ENCODE measurements around the gene SMC4. TPM values are rescaled to one million over a fixed set of nuclear protein-coding genes. Genes with fewer than 3 reads are reported as not detected.

SMC4 gene
- total RNA-seq, 4 donors from 2014 or later, result 11.8 to 119 (median 72.4) TPM

- no peaks in the 10 kb centered on the region for H3K27me3 ChIP-seq
- no peak for TF ChIP-seq POLR2A (IDR thresholded peaks at IDR 0.05)
- TF ChIP-seq, protein P1, sequence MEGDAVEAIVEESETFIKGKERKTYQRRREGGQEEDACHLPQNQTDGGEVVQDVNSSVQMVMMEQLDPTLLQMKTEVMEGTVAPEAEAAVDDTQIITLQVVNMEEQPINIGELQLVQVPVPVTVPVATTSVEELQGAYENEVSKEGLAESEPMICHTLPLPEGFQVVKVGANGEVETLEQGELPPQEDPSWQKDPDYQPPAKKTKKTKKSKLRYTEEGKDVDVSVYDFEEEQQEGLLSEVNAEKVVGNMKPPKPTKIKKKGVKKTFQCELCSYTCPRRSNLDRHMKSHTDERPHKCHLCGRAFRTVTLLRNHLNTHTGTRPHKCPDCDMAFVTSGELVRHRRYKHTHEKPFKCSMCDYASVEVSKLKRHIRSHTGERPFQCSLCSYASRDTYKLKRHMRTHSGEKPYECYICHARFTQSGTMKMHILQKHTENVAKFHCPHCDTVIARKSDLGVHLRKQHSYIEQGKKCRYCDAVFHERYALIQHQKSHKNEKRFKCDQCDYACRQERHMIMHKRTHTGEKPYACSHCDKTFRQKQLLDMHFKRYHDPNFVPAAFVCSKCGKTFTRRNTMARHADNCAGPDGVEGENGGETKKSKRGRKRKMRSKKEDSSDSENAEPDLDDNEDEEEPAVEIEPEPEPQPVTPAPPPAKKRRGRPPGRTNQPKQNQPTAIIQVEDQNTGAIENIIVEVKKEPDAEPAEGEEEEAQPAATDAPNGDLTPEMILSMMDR (IDR thresholded peaks at IDR 0.05), result no peak
- H3K4me3 ChIP-seq, result no peak overlapping the region
- H3K27ac ChIP-seq, result no peak overlapping the region
- no peaks in the 10 kb centered on the region for H3K36me3 ChIP-seq
- no peaks in the 10 kb centered on the region for H3K9me3 ChIP-seq
- no peak for DNase-seq
- no peaks in the 10 kb centered on the region for H3K4me1 ChIP-seq
- intact Hi-C loops (cut with DNase I; ENCODE audit: low total_unique reads), result no loop called here
These were observed 24.5 kb upstream of the SMC4 start for GRCh38 chr3:160374925-160375324.

GRCh38 chr3:160376681-160377080 is 22.8 kb upstream of the SMC4 start:
- H3K36me3 ChIP-seq, result no peaks in the 10 kb centered on the region
- H3K9me3 ChIP-seq, result no peaks in the 10 kb centered on the region
- H3K4me1 ChIP-seq, result no peaks in the 10 kb centered on the region
- intact Hi-C loops (cut with DNase I; ENCODE audit: low total_unique reads), result no loop called here
- no peaks in the 10 kb centered on the region for H3K27me3 ChIP-seq
- no peak overlapping the region for H3K4me3 ChIP-seq
- DNase-seq, result no peak
- H3K27ac ChIP-seq, result no peak overlapping the region
- no peak for TF ChIP-seq POLR2A (IDR thresholded peaks at IDR 0.05)
- TF ChIP-seq, protein P1 (IDR thresholded peaks at IDR 0.05), result no peak

- DNase-seq, result no peak
- Histone ChIP-seq H3K36me3 (no peaks in the 10 kb centered on the region), H3K4me1 (no peaks in the 10 kb centered on the region), H3K27ac (no peak overlapping the region), H3K27me3 (no peaks in the 10 kb centered on the region), H3K9me3 (no peaks in the 10 kb centered on the region), H3K4me3 (no peak overlapping the region)
- no peak for TF ChIP-seq POLR2A (IDR thresholded peaks at IDR 0.05)
- TF ChIP-seq, protein P1 (IDR thresholded peaks at IDR 0.05), result no peak
- intact Hi-C loops (cut with DNase I; ENCODE audit: low total_unique reads), result no loop called here
These were observed 20.9 kb upstream of the SMC4 start for GRCh38 chr3:160378331-160379109.

DNA sequence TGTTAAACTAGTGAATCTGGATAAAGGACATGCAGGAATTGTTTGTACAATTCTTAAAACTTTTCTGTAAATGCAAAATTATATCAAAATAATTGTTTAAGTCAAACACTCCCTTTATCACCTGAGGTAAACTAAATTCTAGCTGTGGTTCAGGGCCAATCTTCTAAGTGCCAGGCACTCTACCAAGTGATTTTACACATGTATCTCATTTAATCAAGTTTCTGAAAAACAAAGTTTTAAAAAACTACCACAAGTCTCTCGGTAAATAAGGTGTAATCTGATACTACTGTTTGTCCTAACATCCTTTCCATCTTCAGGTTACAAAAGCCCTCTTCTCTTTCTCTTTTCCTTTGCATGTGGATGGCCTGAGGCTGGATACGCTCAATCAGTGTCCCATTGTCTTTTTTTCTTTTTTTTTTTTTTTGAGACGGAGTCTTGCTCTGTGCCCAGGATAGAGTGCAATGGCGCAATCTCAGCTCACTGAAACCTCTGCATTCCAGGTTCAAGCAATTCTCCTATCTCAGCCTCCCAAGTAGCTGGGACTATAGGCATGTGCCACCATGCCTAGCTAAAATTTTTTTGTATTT is 19.7 kb upstream of the SMC4 start:
- no peak overlapping the region for H3K27ac ChIP-seq

DNA sequence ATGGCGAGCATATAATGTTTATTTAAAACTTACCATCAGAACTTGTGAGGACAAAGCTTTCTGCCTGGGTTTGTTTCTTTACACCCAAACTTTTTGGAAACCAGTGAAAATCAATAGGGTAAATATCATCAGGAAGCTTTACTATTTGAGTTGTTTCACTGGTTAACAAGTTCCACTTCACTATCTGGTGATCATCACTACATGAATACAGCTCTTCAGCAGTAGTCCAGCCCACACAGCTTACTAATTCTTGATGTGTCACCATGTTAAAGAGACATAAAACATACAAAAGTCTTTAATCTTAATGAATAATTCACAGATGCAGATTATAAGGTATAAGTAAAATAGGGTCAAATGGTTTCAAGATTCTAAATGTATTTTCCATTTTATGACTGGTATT is 18.0 kb upstream of the SMC4 start:
- Histone ChIP-seq H3K4me1 (no peaks in the 10 kb centered on the region), H3K9me3 (no peaks in the 10 kb centered on the region), H3K27me3 (no peaks in the 10 kb centered on the region), H3K4me3 (no peak overlapping the region), H3K36me3 (no peaks in the 10 kb centered on the region), H3K27ac (no peak overlapping the region)
- DNase-seq, result no peak
- intact Hi-C loops (cut with DNase I; ENCODE audit: low total_unique reads), result no loop called here
- no peak for TF ChIP-seq POLR2A (IDR thresholded peaks at IDR 0.05)
- TF ChIP-seq, protein P1 (IDR thresholded peaks at IDR 0.05), result no peak

More for the DNA sequence above, 19.7 kb upstream of the SMC4 start:
- H3K36me3 ChIP-seq, result no peaks in the 10 kb centered on the region
- no peak overlapping the region for H3K4me3 ChIP-seq
- H3K27me3 ChIP-seq, result no peaks in the 10 kb centered on the region
- intact Hi-C loops (cut with DNase I; ENCODE audit: low total_unique reads), result no loop called here
- DNase-seq, result no peak
- H3K9me3 ChIP-seq, result no peaks in the 10 kb centered on the region
- no peak for TF ChIP-seq POLR2A (IDR thresholded peaks at IDR 0.05)
- no peaks in the 10 kb centered on the region for H3K4me1 ChIP-seq
